Esophagus mucosa (tissue), 1 donor: Measurements from ENCODE around the gene TEKT3. TPM values are rescaled to one million over a fixed set of nuclear protein-coding genes. Genes with fewer than 3 reads are reported as not detected.

ENCODE experiments used
- ATAC-seq: fragments of 200-7000 bp; cut with Tn5 transposase; one replicate; pipeline ENCODE4 v1.9.1; 2020
- total RNA-seq: library from RNA; stranded (reverse); gene quantifications from one replicate; pipeline ENCODE4 v1.2.4, GENCODE V29; 2023
- donor health status: DM: yes; HTN: yes; CAD: no.

The TEKT3 gene
- total RNA-seq, 1 donor from 2014 or later, result not detected

- ATAC-seq, result peak; percentile 56
Measured at GRCh38 chr17:15349119-15349518, 7.7 kb upstream of the TEKT3 start.

- peak; percentile 62 for ATAC-seq
Measured at GRCh38 chr17:15348021-15348420, 6.6 kb upstream of the TEKT3 start.

- ATAC-seq, result no peak
Measured at GRCh38 chr17:15346066-15346595, 4.7 kb upstream of the TEKT3 start.

GRCh38 chr17:15343749-15344148 is 2.4 kb upstream of the TEKT3 start:
- ATAC-seq, result no peak

- ATAC-seq, result no peak
Measured at GRCh38 chr17:15342460-15342859, 1.1 kb upstream of the TEKT3 start.

GRCh38 chr17:15341966-15342365 is 569 bp upstream of the TEKT3 start:
- no peak for ATAC-seq

- ATAC-seq, result no peak
Measured at GRCh38 chr17:15340966-15341365, 431 bp downstream of the TEKT3 start.

GRCh38 chr17:15335446-15335845 is 6.0 kb downstream of the TEKT3 start:
- ATAC-seq, result no peak

GRCh38 chr17:15334266-15334665 is 7.1 kb downstream of the TEKT3 start:
- no peak for ATAC-seq

GRCh38 chr17:15332338-15332737 is 9.1 kb downstream of the TEKT3 start:
- ATAC-seq, result no peak

GRCh38 chr17:15323131-15323530 is 18.3 kb downstream of the TEKT3 start:
- ATAC-seq, result no peak

- ATAC-seq, result no peak
Measured at GRCh38 chr17:15321556-15322251, 19.7 kb downstream of the TEKT3 start.

- ATAC-seq, result no peak
Measured at GRCh38 chr17:15319452-15320010, 21.9 kb downstream of the TEKT3 start.

- ATAC-seq, result no peak
Measured at GRCh38 chr17:15311996-15312395, 29.4 kb downstream of the TEKT3 start.

GRCh38 chr17:15309793-15310192 is 31.6 kb downstream of the TEKT3 start:
- ATAC-seq, result no peak

GRCh38 chr17:15309236-15309635 is 32.2 kb downstream of the TEKT3 start:
- ATAC-seq, result no peak

GRCh38 chr17:15308758-15309157 is 32.6 kb downstream of the TEKT3 start:
- no peak for ATAC-seq

- no peak for ATAC-seq
Measured at GRCh38 chr17:15307710-15308111, 33.7 kb downstream of the TEKT3 start.

- no peak for ATAC-seq
Measured at GRCh38 chr17:15303851-15304250, 37.5 kb downstream of the TEKT3 start.

- peak; percentile 37 for ATAC-seq
Measured at GRCh38 chr17:15303268-15303667, 38.1 kb downstream of the TEKT3 start.

GRCh38 chr17:15301845-15302244 is 39.6 kb downstream of the TEKT3 start:
- ATAC-seq, result no peak

- ATAC-seq, result no peak
Measured at GRCh38 chr17:15298176-15298575, 43.2 kb downstream of the TEKT3 start.

GRCh38 chr17:15293558-15293957 is 47.8 kb downstream of the TEKT3 start:
- no peak for ATAC-seq

- ATAC-seq, result no peak
Measured at GRCh38 chr17:15291674-15292361, 49.6 kb downstream of the TEKT3 start.
